Endodermal cell (in vitro differentiated cells): Measurements from ENCODE around the gene FGFR3. TPM values are rescaled to one million over a fixed set of nuclear protein-coding genes. Genes with fewer than 3 reads are reported as not detected.

ENCODE experiments used
- DNase-seq: peaks from one replicate; pipeline ENCODE4 v3.0.0-alpha.2; 2017
- H3K27ac ChIP-seq: 2 replicates; pipeline ENCODE4 v1.5.1; 2013; ENCODE audit warnings: mild to moderate bottlenecking, low read depth, low read length, moderate library complexity
- H3K27me3 ChIP-seq: 2 replicates; pipeline ENCODE4 v1.6.1; 2013; ENCODE audit warnings: mild to moderate bottlenecking, low read length, moderate library complexity; ENCODE audit not compliant: insufficient read depth, control insufficient read depth, poor library complexity, severe bottlenecking
- H3K36me3 ChIP-seq: 2 replicates; pipeline ENCODE4 v1.7.0; 2013; ENCODE audit warnings: mild to moderate bottlenecking, low read length, moderate library complexity; ENCODE audit not compliant: control insufficient read depth, insufficient read depth
- H3K4me1 ChIP-seq: one replicate; pipeline ENCODE4 v1.7.0; 2013; ENCODE audit warnings: low read length; ENCODE audit not compliant: control insufficient read depth, insufficient read depth
- H3K4me3 ChIP-seq: 2 replicates; pipeline ENCODE4 v1.5.1; 2013; ENCODE audit warnings: mild to moderate bottlenecking, low read length, moderate library complexity
- H3K9ac ChIP-seq: 2 replicates; pipeline ENCODE4 v1.6.1; 2013; ENCODE audit warnings: mild to moderate bottlenecking, low read length, moderate library complexity; ENCODE audit not compliant: poor library complexity, severe bottlenecking; ENCODE audit errors: extremely low read depth
- H3K9me3 ChIP-seq: 2 replicates; pipeline ENCODE4 v1.6.1; 2013; ENCODE audit warnings: mild to moderate bottlenecking, low read length, moderate library complexity; ENCODE audit not compliant: control insufficient read depth
- H3K27ac Mint-ChIP-seq: 2 replicates; pipeline ENCODE4 v1.8.0; 2020; ENCODE audit warnings: mixed read lengths
- H3K27me3 Mint-ChIP-seq: 2 replicates; pipeline ENCODE4 v1.8.0; 2021; ENCODE audit warnings: mild to moderate bottlenecking, mixed read lengths; ENCODE audit not compliant: insufficient read depth
- H3K36me3 Mint-ChIP-seq: 2 replicates; pipeline ENCODE4 v1.8.0; 2020; ENCODE audit warnings: low read depth, mixed read lengths
- H3K4me1 Mint-ChIP-seq: 2 replicates; pipeline ENCODE4 v1.8.0; 2020; ENCODE audit warnings: mixed read lengths
- H3K4me3 Mint-ChIP-seq: 2 replicates; pipeline ENCODE4 v1.8.0; 2020; ENCODE audit warnings: mild to moderate bottlenecking, moderate library complexity, mixed read lengths
- H3K9me3 Mint-ChIP-seq: 2 replicates; pipeline ENCODE4 v1.8.0; 2020; ENCODE audit warnings: mild to moderate bottlenecking, mixed read lengths
- CTCF ChIP-seq: fragments of 200-600 bp; sonication (generic); conservative IDR thresholded peaks from 2 replicates; pipeline ENCODE4 v1.5.0; 2021; ENCODE audit warnings: antibody characterized with exemption, mild to moderate bottlenecking
- WGBS, 2 experiments: methylation state at CpG; one replicate each; pipeline versions ENCODE4 v1.1.5 to v1.1.7; 2013; ENCODE audit warnings: missing lambda C conversion rate in 2 of 2, mixed read lengths in 1 of 2; ENCODE audit not compliant: insufficient coverage in 1 of 2, insufficient read length in 1 of 2; 5-methylcytosine and 5-hydroxymethylcytosine counted together
- total RNA-seq, 2 donors: library from RNA; stranded (reverse); fragmentation: NEBNext Ultra II Directional in 1 of 2; extraction: Animal tissue kit (Norgen Biotek cat#: 25700) in 1 of 2; gene quantifications; 2 replicates in 1 of 2; 3 replicates in 1 of 2; pipeline ENCODE4 v1.2.1, GENCODE V29; 2021

FGFR3 gene
- total RNA-seq, 2 donors from 2014 or later = 107 to 125 TPM

- no peaks in the 10 kb centered on the region for H3K9me3 ChIP-seq
- Mint-ChIP-seq H3K4me3 (no peak overlapping the region), H3K9me3 (no peaks in the 10 kb centered on the region), H3K36me3 (peaks cover 67% of the 10 kb centered on the region), H3K4me1 (no peaks in the 10 kb centered on the region), H3K27me3 (no peaks in the 10 kb centered on the region), H3K27ac (no peak overlapping the region)
- no peaks in the 10 kb centered on the region for H3K4me1 ChIP-seq
- TF ChIP-seq CTCF = no peak
- H3K4me3 ChIP-seq = no peak overlapping the region
- DNase-seq = no peak
- WGBS, 2 experiments = 93 to 95% methylated on average over 10 of the region's 10 CpGs
- H3K27ac ChIP-seq = no peak overlapping the region
- H3K9ac ChIP-seq = no peak overlapping the region
- no peaks in the 10 kb centered on the region for H3K27me3 ChIP-seq
- H3K36me3 ChIP-seq = peaks cover 66% of the 10 kb centered on the region
Measured at GRCh38 chr4:1837069-1837468, 44.0 kb downstream of the FGFR3 start.

GRCh38 chr4:1839282-1839681 lies 46.2 kb downstream of the FGFR3 start:
- H3K4me1 Mint-ChIP-seq = no peaks in the 10 kb centered on the region
- WGBS, 2 experiments = 92 to 95% methylated on average over 2 to 7 of the region's 7 CpGs
- Histone ChIP-seq H3K36me3 (peaks cover 55% of the 10 kb centered on the region), H3K27ac (no peak overlapping the region), H3K27me3 (no peaks in the 10 kb centered on the region), H3K9me3 (no peaks in the 10 kb centered on the region), H3K4me1 (no peaks in the 10 kb centered on the region), H3K4me3 (no peak overlapping the region), H3K9ac (no peak overlapping the region)
- H3K27ac Mint-ChIP-seq = no peak overlapping the region
- no peak for TF ChIP-seq CTCF
- DNase-seq = no peak
- no peaks in the 10 kb centered on the region for H3K9me3 Mint-ChIP-seq
- H3K36me3 Mint-ChIP-seq = peaks cover 65% of the 10 kb centered on the region
- H3K27me3 Mint-ChIP-seq = no peaks in the 10 kb centered on the region
- no peak overlapping the region for H3K4me3 Mint-ChIP-seq

GRCh38 chr4:1841201-1841886 lies 48.3 kb downstream of the FGFR3 start:
- Histone ChIP-seq H3K9me3 (no peaks in the 10 kb centered on the region), H3K9ac (no peak overlapping the region), H3K27ac (no peak overlapping the region), H3K4me3 (no peak overlapping the region), H3K36me3 (peaks cover 48% of the 10 kb centered on the region), H3K27me3 (no peaks in the 10 kb centered on the region), H3K4me1 (no peaks in the 10 kb centered on the region)
- Mint-ChIP-seq H3K36me3 (peaks cover 55% of the 10 kb centered on the region), H3K4me1 (no peaks in the 10 kb centered on the region), H3K27me3 (no peaks in the 10 kb centered on the region), H3K4me3 (no peak overlapping the region), H3K27ac (no peak overlapping the region), H3K9me3 (no peaks in the 10 kb centered on the region)
- DNase-seq = no peak
- TF ChIP-seq CTCF = no peak
- WGBS, 2 experiments = 91 to 94% methylated on average over 23 to 31 of the region's 31 CpGs
